LNCaP clone FGC (cell line): Measurements from ENCODE around the gene ZSWIM5.
"Not testable (repeated sequence)": the region's sequence is repeated elsewhere in the genome, so short reads cannot be mapped to it uniquely, and the experiment has no call there.

Experiments
- DNase-seq: peaks from one replicate; pipeline ENCODE4 v3.0.0-alpha.2; 2011; ENCODE audit warnings: low read depth
- H3K4me3 ChIP-seq: 2 replicates; pipeline ENCODE4 v1.5.1; 2011; ENCODE audit warnings: mild to moderate bottlenecking, low read depth, low read length, control low read depth
- TF ChIP-seq, protein P1 (sequence below): IDR thresholded peaks from 2 replicates; pipeline ENCODE4 v1.5.1; 2012; ENCODE audit warnings: mild to moderate bottlenecking; ENCODE audit not compliant: control insufficient read depth, insufficient read depth; ENCODE audit errors: extremely low read depth

ZSWIM5 gene

DNA sequence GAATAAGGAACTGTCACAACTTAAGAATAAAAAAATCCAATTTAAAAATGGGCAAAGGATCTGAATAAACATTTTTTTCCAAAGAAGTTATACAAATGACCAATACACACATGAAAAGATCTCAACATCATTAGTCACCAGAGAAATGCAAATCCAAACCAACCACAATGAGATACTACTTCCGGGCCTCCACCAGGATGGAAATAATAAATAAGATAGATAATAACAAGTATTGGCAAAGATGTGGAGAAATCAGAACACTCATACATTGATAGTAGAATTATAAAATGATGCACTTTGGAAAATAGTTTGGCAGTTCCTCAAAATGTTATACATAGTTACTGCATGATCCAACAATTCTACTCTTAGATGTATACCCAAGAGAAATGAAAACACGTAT is 18.7 kb downstream of the ZSWIM5 start:
- no peak overlapping the region for H3K4me3 ChIP-seq
- TF ChIP-seq, protein P1, sequence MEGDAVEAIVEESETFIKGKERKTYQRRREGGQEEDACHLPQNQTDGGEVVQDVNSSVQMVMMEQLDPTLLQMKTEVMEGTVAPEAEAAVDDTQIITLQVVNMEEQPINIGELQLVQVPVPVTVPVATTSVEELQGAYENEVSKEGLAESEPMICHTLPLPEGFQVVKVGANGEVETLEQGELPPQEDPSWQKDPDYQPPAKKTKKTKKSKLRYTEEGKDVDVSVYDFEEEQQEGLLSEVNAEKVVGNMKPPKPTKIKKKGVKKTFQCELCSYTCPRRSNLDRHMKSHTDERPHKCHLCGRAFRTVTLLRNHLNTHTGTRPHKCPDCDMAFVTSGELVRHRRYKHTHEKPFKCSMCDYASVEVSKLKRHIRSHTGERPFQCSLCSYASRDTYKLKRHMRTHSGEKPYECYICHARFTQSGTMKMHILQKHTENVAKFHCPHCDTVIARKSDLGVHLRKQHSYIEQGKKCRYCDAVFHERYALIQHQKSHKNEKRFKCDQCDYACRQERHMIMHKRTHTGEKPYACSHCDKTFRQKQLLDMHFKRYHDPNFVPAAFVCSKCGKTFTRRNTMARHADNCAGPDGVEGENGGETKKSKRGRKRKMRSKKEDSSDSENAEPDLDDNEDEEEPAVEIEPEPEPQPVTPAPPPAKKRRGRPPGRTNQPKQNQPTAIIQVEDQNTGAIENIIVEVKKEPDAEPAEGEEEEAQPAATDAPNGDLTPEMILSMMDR, result no peak
- DNase-seq, result no peak

DNA sequence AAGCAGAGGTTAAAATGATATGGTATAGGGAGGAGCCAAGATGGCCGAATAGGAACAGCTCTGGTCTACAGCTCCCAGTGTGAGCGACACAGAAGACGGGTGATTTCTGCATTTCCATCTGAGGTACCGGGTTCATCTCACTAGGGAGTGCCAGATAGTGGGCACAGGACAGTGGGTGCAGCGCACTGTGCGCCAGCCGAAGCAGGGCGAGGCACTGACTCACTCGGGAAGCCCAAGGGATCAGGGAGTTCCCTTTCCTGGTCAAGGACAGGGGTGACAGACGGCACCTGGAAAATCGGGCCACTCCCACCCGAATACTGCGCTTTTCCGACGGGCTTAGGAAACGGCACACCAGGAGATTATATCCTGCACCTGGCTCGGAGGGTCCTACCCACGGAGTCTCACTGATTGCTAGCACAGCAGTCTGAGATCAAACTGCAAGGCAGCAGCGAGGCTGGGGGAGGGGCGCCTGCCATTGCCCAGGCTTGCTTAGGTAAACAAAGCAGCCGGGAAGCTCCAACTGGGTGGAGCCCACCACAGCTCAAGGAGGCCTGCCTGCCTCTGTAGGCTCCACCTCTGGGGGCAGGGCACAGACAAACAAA is 26.4 kb downstream of the ZSWIM5 start:
- DNase-seq, H3K4me3 ChIP-seq: not testable (repeated sequence)

DNA sequence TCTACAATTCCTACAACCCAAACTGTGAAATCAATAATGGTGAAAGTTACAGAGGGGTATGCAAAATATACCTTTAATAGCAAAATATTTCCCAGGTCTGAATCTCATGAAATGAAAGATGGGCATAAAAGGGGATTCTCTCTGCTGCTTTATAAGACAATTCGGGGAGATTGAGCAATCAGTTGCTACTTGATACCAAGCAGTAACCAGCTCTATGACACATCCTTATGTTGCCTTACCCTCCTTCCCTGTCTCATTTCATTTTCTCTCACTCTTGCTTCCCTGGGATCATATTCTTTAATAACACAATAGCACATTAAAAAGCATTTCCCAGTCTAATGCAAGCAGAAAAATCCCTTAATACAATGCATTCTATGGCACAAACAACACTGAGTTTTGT is 29.0 kb downstream of the ZSWIM5 start:
- TF ChIP-seq, protein P1, result no peak
- no peak for DNase-seq
- H3K4me3 ChIP-seq, result no peak overlapping the region

DNA sequence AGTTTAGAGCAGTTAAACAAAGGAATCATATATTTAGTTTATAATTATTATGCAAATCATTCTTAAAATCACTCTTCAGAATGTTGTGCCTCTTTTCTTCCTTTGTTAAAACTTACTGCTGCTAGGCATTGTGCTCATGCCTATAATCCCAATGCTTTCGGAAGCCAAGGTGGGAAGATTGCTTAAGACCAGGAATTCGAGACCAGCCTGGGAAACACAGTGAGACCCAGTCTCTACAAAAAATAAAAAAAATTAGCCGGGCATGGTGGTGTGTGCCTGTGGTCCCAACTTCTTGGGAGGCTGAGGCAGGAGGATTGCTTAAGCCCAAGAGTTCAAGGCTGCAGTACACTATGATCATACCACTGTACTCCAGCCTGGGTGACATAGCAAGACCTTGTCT is 33.6 kb downstream of the ZSWIM5 start:
- TF ChIP-seq, protein P1, result no peak

DNA sequence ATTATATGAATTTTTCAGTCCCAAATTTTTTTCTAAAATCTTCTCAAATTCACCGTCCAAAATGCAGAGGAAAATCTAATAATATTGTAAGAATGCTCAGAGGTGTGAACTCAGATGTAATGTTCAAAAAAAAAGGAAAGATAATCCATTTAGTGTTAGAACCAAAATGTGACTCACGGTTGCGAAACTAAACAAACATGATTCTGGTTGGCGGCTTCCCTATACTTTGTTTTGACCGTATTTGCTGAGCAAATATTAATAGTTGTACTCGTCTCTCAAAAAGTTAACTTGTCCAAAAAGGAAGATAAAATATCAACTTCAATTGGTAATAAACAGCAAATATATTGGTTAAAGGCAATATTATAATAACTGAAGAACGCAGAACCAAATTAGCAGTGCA is 34.4 kb downstream of the ZSWIM5 start:
- peak; percentile 64 for DNase-seq
- TF ChIP-seq, protein P1, result no peak

More for the DNA sequence above, 33.6 kb downstream of the ZSWIM5 start:
- H3K4me3 ChIP-seq, result no peak overlapping the region
- DNase-seq, result no peak

DNA sequence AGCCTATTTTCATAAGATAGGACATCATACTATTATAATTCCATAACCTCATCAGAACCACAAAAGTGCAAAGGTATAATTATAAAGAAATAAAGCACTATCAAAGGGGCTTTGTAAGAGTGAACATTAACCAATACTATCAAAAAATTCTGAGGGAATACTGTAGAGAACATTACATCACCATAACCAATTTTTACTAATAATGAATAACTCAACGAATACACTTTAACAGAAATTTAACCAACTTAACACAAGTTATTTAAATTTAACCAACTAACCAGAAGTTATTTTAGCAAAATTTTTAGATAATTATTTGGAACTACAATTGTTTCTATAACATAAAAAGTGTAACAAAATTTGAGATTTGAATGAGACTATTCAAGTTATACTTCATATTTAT is 34.8 kb downstream of the ZSWIM5 start:
- TF ChIP-seq, protein P1, result no peak
- H3K4me3 ChIP-seq, result no peak overlapping the region
- no peak for DNase-seq

More for the DNA sequence above, 34.4 kb downstream of the ZSWIM5 start:
- no peak overlapping the region for H3K4me3 ChIP-seq

DNA sequence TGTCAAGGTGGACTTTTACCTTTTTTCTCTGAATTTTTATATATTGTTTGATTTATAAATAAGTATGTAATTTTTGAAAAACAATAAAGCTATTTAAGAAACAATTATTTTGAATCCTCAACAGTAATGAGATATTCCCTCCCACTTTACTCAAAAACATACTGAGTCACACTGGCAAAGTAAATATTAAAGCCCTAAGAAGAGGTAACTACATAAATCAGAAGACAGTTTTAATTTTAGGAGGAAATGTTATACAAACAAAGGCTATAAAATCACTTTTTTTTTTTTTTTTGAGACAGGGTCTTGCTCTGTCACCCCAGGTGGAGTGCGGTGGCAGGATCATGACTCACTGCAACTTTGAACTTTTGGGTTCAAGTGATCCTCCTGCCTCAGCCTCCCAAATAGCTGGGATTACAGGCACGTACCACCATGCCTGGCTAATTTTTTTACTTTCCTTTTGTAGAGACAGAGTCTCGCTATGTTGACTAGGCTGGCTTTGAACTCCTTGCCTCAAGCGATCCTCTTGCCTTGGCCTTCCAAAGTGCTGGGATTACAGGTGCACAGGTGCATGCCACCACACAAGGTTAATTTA is 36.2 kb downstream of the ZSWIM5 start:
- H3K4me3 ChIP-seq, result no peak overlapping the region
- TF ChIP-seq, protein P1, result no peak
- DNase-seq, result no peak

DNA sequence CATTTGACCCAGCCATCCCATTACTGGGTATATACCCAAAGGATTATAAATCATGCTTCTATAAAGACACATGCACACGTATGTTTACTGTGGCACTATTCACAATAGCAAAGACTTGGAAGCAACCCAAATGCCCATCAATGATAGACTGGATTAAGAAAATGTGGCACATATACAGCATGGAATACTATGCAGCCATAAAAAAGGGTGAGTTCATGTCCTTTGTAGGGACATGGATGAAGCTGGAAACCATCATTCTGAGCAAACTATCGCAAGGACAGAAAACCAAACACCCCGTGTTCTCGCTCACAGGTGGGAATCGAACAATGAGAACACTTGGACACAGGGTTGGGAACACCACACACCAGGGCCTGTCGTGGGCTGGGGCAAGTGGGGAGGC is 38.5 kb downstream of the ZSWIM5 start:
- not testable (repeated sequence) for H3K4me3 ChIP-seq, DNase-seq

DNA sequence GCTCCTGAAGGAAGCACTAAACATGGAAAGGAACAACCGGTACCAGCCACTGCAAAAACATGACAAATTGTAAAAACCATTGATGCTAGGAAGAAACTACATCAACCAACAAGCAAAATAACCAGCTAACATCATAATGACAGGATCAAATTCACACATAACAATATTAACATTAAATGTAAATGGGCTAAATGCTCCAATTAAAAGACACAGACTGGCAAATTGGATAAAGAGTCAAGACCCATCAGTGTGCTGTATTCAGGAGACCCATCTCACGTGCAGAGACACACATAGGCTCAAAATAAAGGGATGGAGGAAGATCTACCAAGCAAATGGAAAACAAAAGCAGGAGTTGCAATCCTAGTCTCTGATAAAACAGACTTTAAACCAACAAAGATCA is 42.1 kb downstream of the ZSWIM5 start:
- not testable (repeated sequence) for H3K4me3 ChIP-seq, DNase-seq

DNA sequence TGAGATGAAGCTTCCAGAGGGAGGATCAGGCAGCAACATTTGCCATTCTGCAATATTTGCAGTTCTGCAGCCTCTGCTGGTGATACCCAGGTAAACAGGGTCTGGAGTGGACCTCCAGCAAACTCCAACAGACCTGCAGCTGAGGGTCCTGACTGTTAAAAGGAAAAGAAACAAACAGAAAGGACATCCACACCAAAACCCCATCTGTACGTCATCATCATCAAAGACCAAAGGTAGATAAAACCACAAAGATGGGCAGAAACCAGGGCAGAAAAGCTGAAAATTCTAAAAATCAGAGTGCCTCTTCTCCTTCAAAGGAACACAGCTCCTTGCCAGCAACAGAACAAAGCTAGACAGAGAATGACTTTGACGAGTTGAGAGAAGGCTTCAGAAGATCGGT is 43.3 kb downstream of the ZSWIM5 start:
- DNase-seq, H3K4me3 ChIP-seq: not testable (repeated sequence)

DNA sequence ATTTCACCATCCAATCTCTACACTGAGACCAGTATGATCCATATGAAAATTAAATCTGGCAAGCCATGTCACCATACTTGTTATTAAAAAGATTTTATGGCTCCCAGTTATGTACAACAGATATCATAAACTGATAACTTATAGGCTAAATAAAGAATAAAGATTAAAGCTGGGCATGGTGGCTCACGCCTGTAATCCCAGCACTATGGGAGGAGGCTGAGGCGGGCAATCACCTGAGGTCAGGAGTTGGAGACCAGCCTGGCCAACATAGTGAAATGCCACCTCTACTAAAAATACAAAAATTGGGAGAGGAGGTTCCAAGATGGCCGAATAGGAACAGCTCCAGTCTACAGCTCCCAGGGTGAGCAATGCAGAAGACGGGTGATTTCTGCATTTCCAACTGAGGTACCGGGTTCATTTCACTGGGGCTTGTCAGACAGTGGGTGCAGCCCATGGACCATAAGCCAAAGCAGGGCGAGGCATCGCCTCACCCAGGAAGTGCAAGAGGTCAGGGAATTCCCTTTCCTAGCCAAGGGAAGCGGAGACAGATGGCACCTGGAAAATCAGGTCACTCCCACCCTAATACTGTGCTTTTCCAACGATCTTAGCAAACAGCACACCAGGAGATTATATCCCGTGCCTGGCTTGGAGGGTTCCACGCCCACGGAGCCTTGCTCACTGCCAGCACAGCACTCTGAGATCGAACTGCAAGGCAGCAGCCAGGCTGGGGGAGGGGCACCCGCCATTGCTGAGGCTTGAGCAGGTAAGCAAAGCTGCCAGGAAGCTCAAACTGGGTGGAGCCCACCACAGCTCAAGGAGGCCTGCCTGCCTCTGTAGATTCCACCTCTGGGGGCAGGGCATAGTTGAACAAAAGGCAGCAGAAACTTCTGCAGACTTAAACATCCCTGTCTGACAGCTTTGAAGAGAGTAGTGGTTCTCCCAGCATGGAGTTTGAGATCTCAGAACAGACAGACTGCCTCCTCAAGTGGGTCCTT is 44.1 kb downstream of the ZSWIM5 start:
- DNase-seq, result not testable (repeated sequence)

More for the DNA sequence above, 44.1 kb downstream of the ZSWIM5 start:
- not testable (repeated sequence) for H3K4me3 ChIP-seq
